SJCRH30 (cell line): Measurements from ENCODE around the gene PXT1. TPM values are rescaled to one million over a fixed set of nuclear protein-coding genes. Genes with fewer than 3 reads are reported as not detected.
A peak's percentile ranks its signal among the peaks of the same experiment; 100 is the strongest.
"Not testable (repeated sequence)": the region's sequence is repeated elsewhere in the genome, so short reads cannot be mapped to it uniquely, and the experiment has no call there.

Experiments used
- DNase-seq, 2 experiments: peaks; one replicate each; pipeline ENCODE4 v3.0.0-alpha.2; 2015 to 2020
- H3K27ac ChIP-seq: fragments of 250-450 bp; sonication (Bioruptor Pico); 2 replicates; pipeline ENCODE4 v1.5.1; 2020; ENCODE audit warnings: mild to moderate bottlenecking, moderate library complexity
- H3K27me3 ChIP-seq: fragments of 250-450 bp; sonication (Bioruptor Pico); 2 replicates; pipeline ENCODE4 v1.5.1; 2020; ENCODE audit warnings: mild to moderate bottlenecking, moderate library complexity
- H3K36me3 ChIP-seq: fragments of 250-450 bp; sonication (Bioruptor Pico); 2 replicates; pipeline ENCODE4 v1.5.1; 2020; ENCODE audit warnings: mild to moderate bottlenecking, moderate library complexity
- H3K4me1 ChIP-seq: fragments of 250-450 bp; sonication (Bioruptor Pico); 2 replicates; pipeline ENCODE4 v1.5.1; 2020; ENCODE audit warnings: mild to moderate bottlenecking, moderate library complexity
- H3K4me3 ChIP-seq: fragments of 250-450 bp; sonication (Bioruptor Pico); 2 replicates; pipeline ENCODE4 v1.5.1; 2020; ENCODE audit warnings: mild to moderate bottlenecking, moderate library complexity
- H3K9me3 ChIP-seq: fragments of 250-450 bp; sonication (Bioruptor Pico); replicated peaks from 2 replicates; pipeline ENCODE4 v1.5.1; 2020; ENCODE audit warnings: mild to moderate bottlenecking, moderate library complexity
- total RNA-seq: library from RNA; depleted of rRNA; stranded (reverse); fragments of >200 nt; shearing (Covaris generic); gene quantifications from 2 replicates; pipeline ENCODE4 v1.2.3, GENCODE V29; 2014

The PXT1 gene
- total RNA-seq, 1 experiment from 2014 or later = not detected

GRCh38 chr6:36461646-36462045, 19.0 kb upstream of the PXT1 start:
- Histone ChIP-seq H3K27me3 (no peaks in the 10 kb centered on the region), H3K4me1 (no peaks in the 10 kb centered on the region), H3K9me3 (no peaks in the 10 kb centered on the region), H3K36me3 (peaks cover 3% of the 10 kb centered on the region; the same call in 1 of the 2 replicates), H3K4me3 (no peak overlapping the region), H3K27ac (no peak overlapping the region)
- DNase-seq = no peak

- no peaks in the 10 kb centered on the region for H3K4me1 ChIP-seq
- no peaks in the 10 kb centered on the region for H3K27me3 ChIP-seq
- H3K27ac ChIP-seq = no peak overlapping the region
- no peaks in the 10 kb centered on the region for H3K9me3 ChIP-seq
- DNase-seq = no peak
- H3K4me3 ChIP-seq = no peak overlapping the region
- H3K36me3 ChIP-seq = peaks cover 3% of the 10 kb centered on the region; the same call in 1 of the 2 replicates
Measured at GRCh38 chr6:36460916-36461315, 18.3 kb upstream of the PXT1 start.

- Histone ChIP-seq H3K36me3 (peaks cover 3% of the 10 kb centered on the region; the same call in 1 of the 2 replicates), H3K27ac (no peak overlapping the region), H3K4me1 (no peaks in the 10 kb centered on the region), H3K4me3 (no peak overlapping the region), H3K27me3 (no peaks in the 10 kb centered on the region), H3K9me3 (no peaks in the 10 kb centered on the region)
- no peak for DNase-seq
Measured at GRCh38 chr6:36459501-36459900, 16.8 kb upstream of the PXT1 start.

- Histone ChIP-seq H3K27me3 (no peaks in the 10 kb centered on the region), H3K4me1 (no peaks in the 10 kb centered on the region), H3K9me3 (no peaks in the 10 kb centered on the region), H3K27ac (no peak overlapping the region), H3K4me3 (no peak overlapping the region), H3K36me3 (peaks cover 5% of the 10 kb centered on the region; the same call in 1 of the 2 replicates)
- DNase-seq = no peak
Measured at GRCh38 chr6:36455486-36456027, 12.9 kb upstream of the PXT1 start.

- not testable (repeated sequence) for H3K27me3 ChIP-seq, H3K4me3 ChIP-seq, H3K4me1 ChIP-seq, H3K27ac ChIP-seq, DNase-seq, H3K9me3 ChIP-seq, H3K36me3 ChIP-seq
Measured at GRCh38 chr6:36452897-36453296, 10.2 kb upstream of the PXT1 start.

GRCh38 chr6:36449173-36449572, 6.5 kb upstream of the PXT1 start:
- not testable (repeated sequence) for H3K4me3 ChIP-seq, DNase-seq, H3K4me1 ChIP-seq, H3K27me3 ChIP-seq, H3K9me3 ChIP-seq, H3K27ac ChIP-seq
- peaks cover 11% of the 10 kb centered on the region; the same call in 1 of the 2 replicates for H3K36me3 ChIP-seq

- no peak for DNase-seq
- no peaks in the 10 kb centered on the region for H3K27me3 ChIP-seq
- no peaks in the 10 kb centered on the region for H3K9me3 ChIP-seq
- H3K36me3 ChIP-seq = peaks cover 8% of the 10 kb centered on the region; the same call in 1 of the 2 replicates
- no peak overlapping the region for H3K4me3 ChIP-seq
- H3K27ac ChIP-seq = no peak overlapping the region
- peaks cover 6% of the 10 kb centered on the region for H3K4me1 ChIP-seq
Measured at GRCh38 chr6:36445621-36446020, 3.0 kb upstream of the PXT1 start.

GRCh38 chr6:36444470-36444869, 1.8 kb upstream of the PXT1 start:
- H3K9me3 ChIP-seq = no peaks in the 10 kb centered on the region
- H3K4me3 ChIP-seq = no peak overlapping the region
- DNase-seq = no peak
- H3K27me3 ChIP-seq = no peaks in the 10 kb centered on the region
- H3K27ac ChIP-seq = no peak overlapping the region
- H3K36me3 ChIP-seq = peaks cover 8% of the 10 kb centered on the region; the same call in 1 of the 2 replicates
- peaks cover 6% of the 10 kb centered on the region for H3K4me1 ChIP-seq

GRCh38 chr6:36443471-36444428, 1.1 kb upstream of the PXT1 start:
- peak; percentile 8 to 30 for DNase-seq
- peak overlapping the region; percentile 94 for H3K4me3 ChIP-seq
- H3K36me3 ChIP-seq = peaks cover 8% of the 10 kb centered on the region; the same call in 1 of the 2 replicates
- peaks cover 6% of the 10 kb centered on the region for H3K4me1 ChIP-seq
- peak overlapping the region; percentile 78 for H3K27ac ChIP-seq
- H3K9me3 ChIP-seq = no peaks in the 10 kb centered on the region
- no peaks in the 10 kb centered on the region for H3K27me3 ChIP-seq

GRCh38 chr6:36442103-36442670, 467 bp downstream of the PXT1 start:
- no peaks in the 10 kb centered on the region for H3K9me3 ChIP-seq
- H3K36me3 ChIP-seq = peaks cover 5% of the 10 kb centered on the region; the same call in 1 of the 2 replicates
- no peaks in the 10 kb centered on the region for H3K27me3 ChIP-seq
- no peak for DNase-seq
- H3K27ac ChIP-seq = peak overlapping the region; percentile 78
- peak overlapping the region; percentile 94 for H3K4me3 ChIP-seq
- H3K4me1 ChIP-seq = peaks cover 6% of the 10 kb centered on the region

- H3K36me3 ChIP-seq = no peaks in the 10 kb centered on the region
- DNase-seq = peak; percentile 90 to 93
Measured at GRCh38 chr6:36441307-36441894, 1.3 kb downstream of the PXT1 start.

GRCh38 chr6:36436466-36436865, 6.2 kb downstream of the PXT1 start:
- peaks cover 13% of the 10 kb centered on the region for H3K4me1 ChIP-seq

More at GRCh38 chr6:36441307-36441894, 1.3 kb downstream of the PXT1 start:
- peaks cover 6% of the 10 kb centered on the region for H3K4me1 ChIP-seq
- H3K4me3 ChIP-seq = peak overlapping the region; percentile 94
- H3K27ac ChIP-seq = peak overlapping the region; percentile 78
- no peaks in the 10 kb centered on the region for H3K27me3 ChIP-seq
- no peaks in the 10 kb centered on the region for H3K9me3 ChIP-seq

GRCh38 chr6:36432151-36432671, 10.4 kb downstream of the PXT1 start:
- no peak for DNase-seq
- no peak overlapping the region for H3K4me3 ChIP-seq
- H3K4me1 ChIP-seq = peaks cover 11% of the 10 kb centered on the region
- H3K36me3 ChIP-seq = no peaks in the 10 kb centered on the region
- H3K27ac ChIP-seq = no peak overlapping the region
- no peaks in the 10 kb centered on the region for H3K27me3 ChIP-seq
- H3K9me3 ChIP-seq = no peaks in the 10 kb centered on the region

More at GRCh38 chr6:36436466-36436865, 6.2 kb downstream of the PXT1 start:
- Histone ChIP-seq H3K36me3 (no peaks in the 10 kb centered on the region), H3K9me3 (no peaks in the 10 kb centered on the region), H3K27me3 (no peaks in the 10 kb centered on the region), H3K4me3 (no peak overlapping the region), H3K27ac (no peak overlapping the region)
- DNase-seq = no peak

- no peak overlapping the region for H3K4me3 ChIP-seq
- no peaks in the 10 kb centered on the region for H3K9me3 ChIP-seq
- no peak overlapping the region for H3K27ac ChIP-seq
Measured at GRCh38 chr6:36431197-36431596, 11.5 kb downstream of the PXT1 start.

More at GRCh38 chr6:36431197-36431596, 11.5 kb downstream of the PXT1 start:
- DNase-seq = no peak
- no peaks in the 10 kb centered on the region for H3K36me3 ChIP-seq
- H3K27me3 ChIP-seq = no peaks in the 10 kb centered on the region
- peaks cover 11% of the 10 kb centered on the region for H3K4me1 ChIP-seq
